Measurements from ENCODE around the gene CDK14. TPM values are rescaled to one million over a fixed set of nuclear protein-coding genes. Genes with fewer than 3 reads are reported as not detected.

The CDK14 gene
- total RNA-seq, 2 donors from 2014 or later = 1.9 to 4.9 TPM

- H3K9ac ChIP-seq (ENCODE audit: low read depth in 2 of 2, low read length in 2 of 2) = no peak overlapping the region
- no peaks in the 10 kb centered on the region for H3K27me3 ChIP-seq
- no peak overlapping the region for H3K27ac ChIP-seq
- intact Hi-C loops (cut with DNase I) = no loop called here
- no peaks in the 10 kb centered on the region for H3K36me3 ChIP-seq
- H3K9me3 ChIP-seq = no peaks in the 10 kb centered on the region
- H3K4me1 ChIP-seq = no peaks in the 10 kb centered on the region
- TF ChIP-seq CTCF (IDR thresholded peaks at IDR 0.05) = no peak
- no peak for DNase-seq
- H3K4me3 ChIP-seq = no peak overlapping the region
Measured at GRCh38 chr7:90824386-90825307, 228.5 kb downstream of the CDK14 start.

DNA sequence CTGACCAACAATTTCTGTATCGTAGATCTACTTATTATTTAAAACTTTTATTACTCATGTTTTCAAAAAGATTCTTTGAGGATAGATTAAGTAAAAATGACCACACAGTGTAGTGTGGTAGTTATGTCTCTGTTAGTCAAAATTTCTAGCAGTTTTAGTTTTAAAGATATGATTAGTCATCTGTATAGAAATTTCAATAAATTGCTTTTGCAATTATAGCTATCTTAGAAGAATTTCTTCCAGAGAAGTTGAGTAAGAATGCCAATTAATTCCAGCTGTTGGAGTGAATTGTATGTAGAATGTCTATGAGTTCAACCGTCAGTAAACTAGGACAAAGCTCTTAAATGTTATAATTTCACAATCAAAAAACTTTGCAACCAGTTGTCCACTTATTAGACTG is 229.7 kb downstream of the CDK14 start:
- Histone ChIP-seq H3K27ac (no peak overlapping the region), H3K9ac (ENCODE audit: low read depth in 2 of 2, low read length in 2 of 2) (no peak overlapping the region), H3K36me3 (no peaks in the 10 kb centered on the region), H3K4me3 (no peak overlapping the region), H3K4me1 (no peaks in the 10 kb centered on the region), H3K27me3 (no peaks in the 10 kb centered on the region), H3K9me3 (no peaks in the 10 kb centered on the region)
- intact Hi-C loops (cut with DNase I) = no loop called here
- TF ChIP-seq CTCF (IDR thresholded peaks at IDR 0.05) = no peak
- no peak for DNase-seq

DNA sequence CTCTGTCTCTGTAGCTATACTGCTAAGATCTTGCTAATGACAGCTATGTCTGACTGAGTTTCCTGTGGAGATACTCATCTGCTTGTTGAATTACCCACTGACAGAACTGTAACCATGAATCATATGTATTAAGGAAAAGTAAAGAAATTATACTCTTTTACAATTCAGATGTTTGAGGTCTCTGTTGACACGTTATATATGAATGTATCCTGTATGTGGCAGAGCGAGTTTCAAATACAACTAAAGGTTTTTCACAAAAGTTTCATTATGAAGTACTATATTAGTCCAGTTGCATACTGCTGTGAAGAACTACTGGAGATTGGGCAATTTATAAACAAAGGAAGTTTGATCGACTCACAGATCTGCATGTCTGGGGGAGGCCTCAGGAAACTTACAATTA is 232.5 kb downstream of the CDK14 start:
- H3K27ac ChIP-seq = no peak overlapping the region
- DNase-seq = no peak
- no peak overlapping the region for H3K4me3 ChIP-seq
- H3K36me3 ChIP-seq = no peaks in the 10 kb centered on the region
- TF ChIP-seq CTCF (IDR thresholded peaks at IDR 0.05) = no peak
- intact Hi-C loops (cut with DNase I) = no loop called here
- no peak overlapping the region for H3K9ac ChIP-seq (ENCODE audit: low read depth in 2 of 2, low read length in 2 of 2)
- no peaks in the 10 kb centered on the region for H3K27me3 ChIP-seq
- H3K9me3 ChIP-seq = no peaks in the 10 kb centered on the region
- no peaks in the 10 kb centered on the region for H3K4me1 ChIP-seq

DNA sequence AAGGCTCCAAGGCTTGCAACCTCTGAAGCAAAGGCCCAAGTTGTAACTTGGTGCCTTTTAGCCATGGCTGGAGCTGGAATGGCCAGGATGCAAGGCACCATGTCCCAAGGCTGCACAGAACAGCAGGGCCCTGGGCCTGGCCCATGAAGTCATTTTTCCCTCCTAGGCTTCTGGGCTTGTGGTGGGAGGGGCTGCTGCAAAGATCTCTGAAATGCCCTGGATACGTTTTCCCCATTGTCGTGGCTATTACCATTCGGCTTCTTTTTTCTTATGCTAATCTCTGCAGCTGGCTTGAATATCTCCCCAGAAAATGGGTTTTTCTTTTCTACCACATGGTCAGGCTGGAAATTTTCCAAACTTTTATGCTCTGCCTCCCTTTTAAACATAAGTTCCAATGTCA is 234.2 kb downstream of the CDK14 start:
- no peak overlapping the region for H3K4me3 ChIP-seq
- H3K9ac ChIP-seq (ENCODE audit: low read depth in 2 of 2, low read length in 2 of 2) = no peak overlapping the region
- H3K4me1 ChIP-seq = no peaks in the 10 kb centered on the region
- intact Hi-C loops (cut with DNase I) = no loop called here
- H3K27ac ChIP-seq = no peak overlapping the region
- H3K9me3 ChIP-seq = no peaks in the 10 kb centered on the region
- DNase-seq = no peak
- TF ChIP-seq CTCF (IDR thresholded peaks at IDR 0.05) = no peak
- H3K27me3 ChIP-seq = no peaks in the 10 kb centered on the region
- H3K36me3 ChIP-seq = no peaks in the 10 kb centered on the region

- Histone ChIP-seq H3K9ac (ENCODE audit: low read depth in 2 of 2, low read length in 2 of 2) (no peak overlapping the region), H3K36me3 (no peaks in the 10 kb centered on the region), H3K27ac (no peak overlapping the region), H3K4me1 (no peaks in the 10 kb centered on the region), H3K4me3 (no peak overlapping the region), H3K27me3 (no peaks in the 10 kb centered on the region), H3K9me3 (no peaks in the 10 kb centered on the region)
- TF ChIP-seq CTCF (IDR thresholded peaks at IDR 0.05) = no peak
- intact Hi-C loops (cut with DNase I) = no loop called here
- DNase-seq = no peak
Measured at GRCh38 chr7:90832726-90833125, 236.6 kb downstream of the CDK14 start.

All from colonic mucosa (tissue), 4 donors.